ENCODE measurements around the gene HLA-DOB.

DNA sequence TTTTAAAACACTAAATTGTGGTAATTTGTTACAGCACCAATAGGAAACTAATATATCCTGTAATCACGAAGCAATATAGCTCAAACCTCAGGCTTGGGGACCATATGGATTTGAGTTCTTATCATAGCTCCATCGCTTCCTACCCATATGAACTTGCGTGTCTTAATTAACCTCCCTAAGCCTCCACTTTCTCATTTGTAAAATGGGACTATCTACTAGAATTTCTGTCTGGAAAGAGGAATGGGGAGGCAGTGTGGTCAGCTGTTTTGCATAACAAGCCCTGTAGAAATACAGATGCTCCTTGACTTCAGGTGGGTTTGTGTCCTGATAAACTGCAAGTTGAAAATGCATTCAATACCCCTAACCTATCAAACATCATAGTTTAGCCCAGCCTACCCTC lies 17.1 kb downstream of the HLA-DOB start:
- TF ChIP-seq, protein P1, sequence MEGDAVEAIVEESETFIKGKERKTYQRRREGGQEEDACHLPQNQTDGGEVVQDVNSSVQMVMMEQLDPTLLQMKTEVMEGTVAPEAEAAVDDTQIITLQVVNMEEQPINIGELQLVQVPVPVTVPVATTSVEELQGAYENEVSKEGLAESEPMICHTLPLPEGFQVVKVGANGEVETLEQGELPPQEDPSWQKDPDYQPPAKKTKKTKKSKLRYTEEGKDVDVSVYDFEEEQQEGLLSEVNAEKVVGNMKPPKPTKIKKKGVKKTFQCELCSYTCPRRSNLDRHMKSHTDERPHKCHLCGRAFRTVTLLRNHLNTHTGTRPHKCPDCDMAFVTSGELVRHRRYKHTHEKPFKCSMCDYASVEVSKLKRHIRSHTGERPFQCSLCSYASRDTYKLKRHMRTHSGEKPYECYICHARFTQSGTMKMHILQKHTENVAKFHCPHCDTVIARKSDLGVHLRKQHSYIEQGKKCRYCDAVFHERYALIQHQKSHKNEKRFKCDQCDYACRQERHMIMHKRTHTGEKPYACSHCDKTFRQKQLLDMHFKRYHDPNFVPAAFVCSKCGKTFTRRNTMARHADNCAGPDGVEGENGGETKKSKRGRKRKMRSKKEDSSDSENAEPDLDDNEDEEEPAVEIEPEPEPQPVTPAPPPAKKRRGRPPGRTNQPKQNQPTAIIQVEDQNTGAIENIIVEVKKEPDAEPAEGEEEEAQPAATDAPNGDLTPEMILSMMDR (conservative IDR thresholded peaks at IDR 0.05; ENCODE audit: low read length): no peak
- no peak for TF ChIP-seq EZH2phosphoT487 (IDR thresholded peaks at IDR 0.05; ENCODE audit: borderline replicate concordance, low read depth, low read length)
